Activated T-helper 2 cell treated with anti-CD3 and anti-CD28 coated beads, Interferon-gamma antibody, Interleukin-2, Interleukin-4, amounts not matched to agents 10 μg/mL and 5 μg/mL and 100 μg/mL, durations not matched to agents 14 hours and 24 hours and 36 hours (primary cell): ENCODE measurements around the gene RRAGA. TPM values are rescaled to one million over a fixed set of nuclear protein-coding genes. Genes with fewer than 3 reads are reported as not detected.
"Not testable (repeated sequence)": the region's sequence is repeated elsewhere in the genome, so short reads cannot be mapped to it uniquely, and the experiment has no call there.

Experiments used
- DNase-seq: peaks from one replicate; pipeline ENCODE4 v3.0.0; 2021; ENCODE audit warnings: low spot score
- H3K27ac Mint-ChIP-seq: one replicate; pipeline ENCODE4 v1.8.0; 2021; ENCODE audit warnings: mixed read lengths
- H3K27me3 Mint-ChIP-seq: one replicate; pipeline ENCODE4 v1.8.0; 2021; ENCODE audit warnings: low read depth, mixed read lengths
- H3K36me3 Mint-ChIP-seq: one replicate; pipeline ENCODE4 v1.8.0; 2021; ENCODE audit warnings: low read depth, mixed read lengths
- H3K4me1 Mint-ChIP-seq: one replicate; pipeline ENCODE4 v1.8.0; 2021; ENCODE audit warnings: low read depth, mixed read lengths
- H3K4me3 Mint-ChIP-seq: one replicate; pipeline ENCODE4 v1.8.0; 2021; ENCODE audit warnings: low read depth, mild to moderate bottlenecking, moderate library complexity, mixed read lengths
- H3K9me3 Mint-ChIP-seq: one replicate; pipeline ENCODE4 v1.8.0; 2021; ENCODE audit warnings: mixed read lengths
- intact Hi-C: fragments of 100-400 bp; cut with micrococcal nuclease; formaldehyde crosslinking; loops from one replicate; pipeline ENCODE4 v1.15.1; 2023
- total RNA-seq: library from RNA; stranded (reverse); gene quantifications from 2 replicates; pipeline ENCODE4 v1.2.3, GENCODE V29; 2022

Gene RRAGA, protein sequence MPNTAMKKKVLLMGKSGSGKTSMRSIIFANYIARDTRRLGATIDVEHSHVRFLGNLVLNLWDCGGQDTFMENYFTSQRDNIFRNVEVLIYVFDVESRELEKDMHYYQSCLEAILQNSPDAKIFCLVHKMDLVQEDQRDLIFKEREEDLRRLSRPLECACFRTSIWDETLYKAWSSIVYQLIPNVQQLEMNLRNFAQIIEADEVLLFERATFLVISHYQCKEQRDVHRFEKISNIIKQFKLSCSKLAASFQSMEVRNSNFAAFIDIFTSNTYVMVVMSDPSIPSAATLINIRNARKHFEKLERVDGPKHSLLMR
- 60.8 and 64.6 TPM in 2 replicates for total RNA-seq

DNA sequence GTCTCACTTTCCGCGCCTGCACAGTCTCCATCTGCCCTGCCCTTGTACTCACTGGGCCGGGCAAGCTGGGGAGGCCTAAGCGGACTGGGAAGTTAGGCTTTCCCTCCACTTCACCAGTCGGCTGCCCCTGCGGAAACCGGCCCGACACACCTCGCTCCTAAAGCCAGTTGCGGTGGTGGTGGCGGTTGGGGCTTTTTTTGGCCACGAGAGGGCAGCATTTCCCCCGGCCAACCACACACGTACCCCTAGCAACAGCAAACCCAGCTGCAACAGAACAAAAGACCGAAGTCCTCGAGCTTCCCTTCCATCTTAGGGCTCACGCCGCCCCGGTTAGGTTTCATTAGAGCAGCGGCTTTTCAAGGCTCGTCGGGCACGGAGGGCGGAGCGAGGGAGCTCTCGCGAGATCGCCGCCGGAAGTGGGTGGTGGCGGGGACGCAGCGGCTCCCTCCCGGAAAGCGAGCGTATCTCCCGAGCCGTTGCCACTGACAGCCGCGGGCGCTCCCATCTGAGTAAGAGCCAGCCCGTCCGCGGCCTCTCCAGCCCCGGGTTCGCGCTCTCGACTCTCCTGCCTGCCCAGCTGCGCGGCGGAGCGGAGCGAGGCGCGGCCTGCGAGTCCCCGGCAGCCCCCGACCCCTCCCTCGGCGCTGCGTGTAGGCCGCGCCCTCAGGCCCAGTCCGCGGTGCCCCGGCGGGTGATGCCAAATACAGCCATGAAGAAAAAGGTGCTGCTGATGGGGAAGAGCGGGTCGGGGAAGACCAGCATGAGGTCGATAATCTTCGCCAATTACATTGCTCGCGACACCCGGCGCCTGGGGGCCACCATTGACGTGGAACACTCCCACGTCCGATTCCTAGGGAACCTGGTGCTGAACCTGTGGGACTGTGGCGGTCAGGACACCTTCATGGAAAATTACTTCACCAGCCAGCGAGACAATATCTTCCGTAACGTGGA lies at the start of gene RRAGA:
Gene RRAGA (plus strand): TSS at position 462 of the 951 bp plus-strand sequence. CDS start 233 bp downstream, at position 695.
- Mint-ChIP-seq H3K27ac (peak within 1 kb of the TSS; percentile 95), H3K4me3 (peak within 1 kb of the TSS; percentile 96), H3K4me1 (peaks cover 39% of the 10 kb centered on the region), H3K9me3 (no peaks in the 10 kb centered on the region), H3K27me3 (no peaks in the 10 kb centered on the region), H3K36me3 (peaks cover 36% of the 10 kb centered on the region)
- DNase-seq: peak; percentile 94
- intact Hi-C loops: loop anchor here (1.0 to 2.0 kb wide), 8 partner anchors 53 to 408 kb away; partner anchors contain the start of genes DENND4C, HAUS6, PLIN2 and RPS6

DNA sequence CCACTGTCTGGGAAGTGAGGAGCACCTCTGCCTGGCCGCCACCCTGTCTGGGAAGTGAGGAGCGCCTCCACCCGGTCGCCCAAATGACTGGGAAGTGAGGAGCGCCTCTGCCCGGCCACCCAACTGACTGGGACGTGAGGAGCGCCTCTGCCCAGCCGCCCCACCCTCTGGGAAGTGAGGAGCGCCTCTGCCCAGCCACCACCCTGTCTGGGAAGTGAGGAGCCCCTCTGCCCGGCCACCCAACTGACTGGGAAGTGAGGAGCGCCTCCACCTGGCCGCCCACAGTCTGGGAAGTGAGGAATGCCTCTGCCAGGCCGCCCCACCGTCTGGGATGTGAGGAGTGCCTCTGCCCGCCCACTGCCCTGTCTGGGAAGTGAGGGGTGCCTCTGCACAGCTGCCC lies 49.1 kb upstream of the RRAGA start:
- Mint-ChIP-seq H3K4me1 (no peaks in the 10 kb centered on the region), H3K9me3 (peaks cover 4% of the 10 kb centered on the region), H3K27ac (no peak overlapping the region), H3K36me3 (no peaks in the 10 kb centered on the region), H3K27me3 (no peaks in the 10 kb centered on the region), H3K4me3 (no peak overlapping the region)
- intact Hi-C loops: no loop called here
- no peak for DNase-seq

DNA sequence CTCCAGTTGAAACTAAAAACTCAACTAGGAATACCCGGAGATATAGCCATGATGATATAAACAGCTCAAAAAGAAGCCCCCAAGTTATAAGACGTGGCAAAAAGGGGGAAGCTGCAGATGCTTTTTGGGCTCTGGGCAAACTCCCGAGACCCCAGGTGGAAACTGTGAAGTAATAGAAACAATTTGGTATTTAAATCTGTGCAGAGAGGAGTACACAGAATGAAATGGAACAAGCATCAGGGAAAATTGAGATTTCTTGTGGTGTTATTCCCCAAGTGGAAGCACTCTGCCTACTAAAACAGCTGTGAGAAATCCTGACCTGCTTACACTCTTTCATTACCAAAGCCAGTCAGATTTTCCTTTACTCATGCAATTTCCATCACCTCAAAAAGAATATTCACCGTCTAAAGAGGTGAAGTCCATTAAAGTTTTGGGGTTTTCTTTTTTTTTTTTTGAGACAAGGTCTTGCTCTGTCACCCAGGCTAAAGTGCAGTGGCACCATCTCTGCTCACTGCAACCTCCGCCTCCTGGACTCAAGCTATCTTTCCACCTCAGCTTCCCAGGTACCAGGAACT lies 39.7 kb upstream of the RRAGA start:
- Mint-ChIP-seq H3K36me3 (no peaks in the 10 kb centered on the region), H3K4me1 (no peaks in the 10 kb centered on the region), H3K27ac (no peak overlapping the region), H3K4me3 (no peak overlapping the region), H3K9me3 (no peaks in the 10 kb centered on the region), H3K27me3 (peaks cover 10% of the 10 kb centered on the region)
- intact Hi-C loops: no loop called here
- no peak for DNase-seq

DNA sequence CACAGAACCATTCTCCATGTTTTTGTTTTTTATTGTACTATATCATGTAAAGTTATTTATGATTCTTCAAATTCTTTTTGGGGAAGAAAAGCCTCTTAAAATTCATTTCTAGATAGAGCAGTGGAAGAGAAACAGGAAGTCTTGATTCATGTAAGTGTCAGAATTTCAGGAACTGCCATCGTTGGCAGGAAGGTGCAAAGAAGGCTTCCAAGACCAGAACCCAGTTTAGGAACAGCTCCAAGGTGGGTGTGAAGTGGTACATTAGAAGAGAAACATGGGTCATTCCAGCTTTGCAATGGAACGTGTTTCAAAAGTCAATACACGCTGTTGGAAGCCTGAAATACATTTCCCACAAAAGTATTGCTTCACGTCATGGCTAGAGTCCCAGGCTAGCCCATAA lies 31.0 kb upstream of the RRAGA start:
- Mint-ChIP-seq H3K9me3 (no peaks in the 10 kb centered on the region), H3K27me3 (peaks cover 2% of the 10 kb centered on the region), H3K4me3 (no peak overlapping the region), H3K36me3 (no peaks in the 10 kb centered on the region), H3K27ac (no peak overlapping the region), H3K4me1 (peaks cover 2% of the 10 kb centered on the region)
- intact Hi-C loops: no loop called here
- no peak for DNase-seq

GRCh38 chr9:19020886-19021455 lies 28.3 kb upstream of the RRAGA start:
- no peaks in the 10 kb centered on the region for H3K9me3 Mint-ChIP-seq
- H3K4me3 Mint-ChIP-seq: no peak overlapping the region
- H3K36me3 Mint-ChIP-seq: no peaks in the 10 kb centered on the region
- H3K4me1 Mint-ChIP-seq: peaks cover 2% of the 10 kb centered on the region
- no peak overlapping the region for H3K27ac Mint-ChIP-seq
- peaks cover 15% of the 10 kb centered on the region for H3K27me3 Mint-ChIP-seq
- DNase-seq: no peak
- intact Hi-C loops: loop anchor here (10.0 kb wide), 1 partner anchor 1206 kb away; no protein-coding TSS in a partner anchor

DNA sequence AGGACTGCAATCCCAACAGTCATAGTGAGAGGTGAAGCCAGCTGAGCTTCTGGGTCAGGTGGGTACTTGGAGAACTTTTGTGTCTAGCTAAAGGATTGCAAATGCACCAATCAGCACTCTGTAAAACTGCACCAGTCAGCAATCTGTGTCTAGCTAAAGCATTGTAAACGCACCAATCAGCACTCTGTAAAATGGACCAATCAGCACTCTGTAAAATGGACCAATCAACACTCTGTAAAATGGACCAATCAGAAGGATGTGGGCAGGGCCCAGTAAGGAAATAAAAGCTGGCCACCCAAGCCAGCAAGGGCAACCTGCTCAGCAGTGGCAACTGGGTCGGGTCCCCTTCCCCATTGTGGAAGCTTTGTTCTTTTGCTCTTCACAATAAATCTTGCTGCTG lies 27.6 kb upstream of the RRAGA start:
- intact Hi-C loops: loop anchor here (10.0 kb wide), 1 partner anchor 1207 kb away; no protein-coding TSS in a partner anchor
- not testable (repeated sequence) for H3K4me1 Mint-ChIP-seq, DNase-seq, H3K27ac Mint-ChIP-seq, H3K36me3 Mint-ChIP-seq, H3K4me3 Mint-ChIP-seq, H3K9me3 Mint-ChIP-seq
- peaks cover 15% of the 10 kb centered on the region for H3K27me3 Mint-ChIP-seq

- H3K36me3 Mint-ChIP-seq: no peaks in the 10 kb centered on the region
- peaks cover 9% of the 10 kb centered on the region for H3K4me1 Mint-ChIP-seq
- no peak overlapping the region for H3K4me3 Mint-ChIP-seq
- H3K27me3 Mint-ChIP-seq: peaks cover 15% of the 10 kb centered on the region
- H3K27ac Mint-ChIP-seq: no peak overlapping the region
- no peak for DNase-seq
- intact Hi-C loops: loop anchor here (10.0 kb wide), 1 partner anchor 1207 kb away; no protein-coding TSS in a partner anchor
- H3K9me3 Mint-ChIP-seq: no peaks in the 10 kb centered on the region
Measured at GRCh38 chr9:19022206-19022605, 27.0 kb upstream of the RRAGA start.

DNA sequence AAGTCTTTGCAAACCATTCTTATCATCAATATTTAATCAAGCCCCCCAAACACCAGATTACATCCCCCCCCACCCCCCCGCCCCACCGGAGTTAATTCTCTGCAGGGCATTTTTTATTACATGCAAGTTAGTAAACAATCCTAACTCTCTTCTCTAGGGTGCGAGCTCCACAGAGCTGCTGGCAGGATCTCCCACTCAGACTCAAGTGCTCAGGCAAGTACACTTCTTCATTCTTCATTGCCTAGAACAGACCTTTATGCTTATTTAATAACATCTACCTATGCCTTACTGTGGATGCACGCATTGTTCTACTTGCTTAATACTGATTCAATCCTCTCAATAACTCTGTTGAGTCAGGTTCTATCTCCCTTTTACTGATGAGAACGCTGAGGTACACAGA lies 26.1 kb upstream of the RRAGA start:
- Mint-ChIP-seq H3K36me3 (no peaks in the 10 kb centered on the region), H3K9me3 (no peaks in the 10 kb centered on the region), H3K27me3 (peaks cover 15% of the 10 kb centered on the region), H3K27ac (no peak overlapping the region), H3K4me1 (peaks cover 9% of the 10 kb centered on the region), H3K4me3 (no peak overlapping the region)
- intact Hi-C loops: loop anchor here (10.0 kb wide), 1 partner anchor 1208 kb away; no protein-coding TSS in a partner anchor
- DNase-seq: no peak

- no peaks in the 10 kb centered on the region for H3K9me3 Mint-ChIP-seq
- no peaks in the 10 kb centered on the region for H3K36me3 Mint-ChIP-seq
- H3K27me3 Mint-ChIP-seq: peaks cover 21% of the 10 kb centered on the region
- intact Hi-C loops: loop anchor here (5.0 to 10.0 kb wide), 2 partner anchors 579 to 1212 kb away; no protein-coding TSS in a partner anchor
- DNase-seq: no peak
- H3K4me3 Mint-ChIP-seq: no peak overlapping the region
- no peak overlapping the region for H3K27ac Mint-ChIP-seq
- H3K4me1 Mint-ChIP-seq: peaks cover 10% of the 10 kb centered on the region
Measured at GRCh38 chr9:19026375-19026774, 22.9 kb upstream of the RRAGA start.

DNA sequence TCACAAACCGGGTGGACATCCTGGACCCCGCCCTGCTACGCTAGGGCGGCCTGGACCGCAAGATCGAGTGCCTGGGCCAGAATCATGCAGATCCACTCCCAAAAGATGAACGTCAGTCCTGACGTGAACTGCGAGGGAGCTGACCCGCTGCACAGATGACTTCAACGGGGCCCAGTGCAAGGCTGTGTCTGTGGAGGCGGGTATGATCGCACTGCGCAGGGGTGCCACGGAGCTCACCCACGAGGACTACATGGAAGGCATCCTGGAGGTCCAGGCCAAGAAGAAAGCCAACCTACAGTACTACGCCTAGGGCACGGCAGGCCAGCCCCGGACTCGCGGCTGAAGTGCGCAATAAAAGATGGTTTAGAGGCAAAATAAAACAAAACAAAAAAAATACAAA lies 21.4 kb upstream of the RRAGA start:
- no peak for DNase-seq
- intact Hi-C loops: loop anchor here (5.0 to 10.0 kb wide), 2 partner anchors 581 to 1213 kb away; no protein-coding TSS in a partner anchor
- no peaks in the 10 kb centered on the region for H3K9me3 Mint-ChIP-seq
- H3K27me3 Mint-ChIP-seq: peaks cover 21% of the 10 kb centered on the region
- no peak overlapping the region for H3K4me3 Mint-ChIP-seq
- H3K4me1 Mint-ChIP-seq: peaks cover 10% of the 10 kb centered on the region
- H3K36me3 Mint-ChIP-seq: no peaks in the 10 kb centered on the region
- no peak overlapping the region for H3K27ac Mint-ChIP-seq

DNA sequence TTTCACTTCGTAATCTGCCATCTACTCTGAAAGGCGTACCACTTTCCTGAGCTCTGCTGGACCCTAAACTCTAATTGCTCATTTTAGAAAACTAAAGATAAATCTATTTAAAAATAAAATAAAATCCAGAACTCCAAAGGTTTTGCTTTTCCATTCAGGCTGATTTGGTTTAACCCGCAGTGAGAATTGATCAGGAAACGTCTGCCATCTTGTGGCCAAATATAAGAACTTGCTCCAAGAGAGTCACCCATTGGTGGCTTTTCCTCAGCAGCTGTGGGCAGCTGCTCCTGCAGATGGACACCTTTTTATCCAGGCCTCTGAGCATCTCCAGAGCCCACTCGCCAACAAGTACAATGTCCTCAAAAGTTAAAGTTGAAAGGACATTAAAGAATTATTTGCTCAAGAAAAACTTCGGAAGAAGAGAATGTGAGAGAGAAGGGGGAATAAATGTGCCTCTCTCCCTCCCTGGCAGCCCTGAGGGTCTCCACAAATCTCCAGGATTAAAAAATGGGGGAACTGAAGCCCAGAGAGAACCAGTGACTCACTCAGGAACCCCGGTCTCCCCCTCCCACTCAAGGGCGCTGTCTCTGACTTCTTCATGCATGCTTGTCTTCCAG lies 20.3 kb upstream of the RRAGA start:
- intact Hi-C loops: loop anchor here (1.0 to 10.0 kb wide), 3 partner anchors 582 to 1214 kb away; no protein-coding TSS in a partner anchor

DNA sequence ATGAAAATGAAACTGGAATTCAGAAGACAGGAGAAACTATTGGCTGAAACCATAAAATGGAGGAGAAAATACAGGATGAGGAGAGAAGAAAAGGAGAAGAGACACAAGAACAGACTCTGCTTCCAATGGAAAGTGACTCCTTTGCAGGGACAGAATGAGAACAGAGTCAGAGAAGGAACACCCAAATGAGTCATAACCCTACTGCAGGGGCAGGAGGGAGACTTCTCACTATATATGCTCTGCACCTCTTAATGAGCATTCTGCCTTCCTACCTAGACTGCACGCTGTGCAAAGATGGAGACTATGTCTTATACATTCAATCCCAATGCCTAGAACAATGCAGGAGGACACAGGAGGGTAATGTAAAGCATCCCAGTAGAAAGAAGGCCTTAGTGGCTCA lies 18.3 kb upstream of the RRAGA start:
- H3K4me1 Mint-ChIP-seq: peaks cover 10% of the 10 kb centered on the region
- H3K27me3 Mint-ChIP-seq: peaks cover 13% of the 10 kb centered on the region
- no peaks in the 10 kb centered on the region for H3K9me3 Mint-ChIP-seq
- DNase-seq: no peak
- no peak overlapping the region for H3K4me3 Mint-ChIP-seq
- no peaks in the 10 kb centered on the region for H3K36me3 Mint-ChIP-seq
- no peak overlapping the region for H3K27ac Mint-ChIP-seq
- intact Hi-C loops: no loop called here

More for the DNA sequence above, 20.3 kb upstream of the RRAGA start:
- Mint-ChIP-seq H3K27me3 (peaks cover 15% of the 10 kb centered on the region), H3K9me3 (no peaks in the 10 kb centered on the region), H3K4me3 (no peak overlapping the region), H3K4me1 (peaks cover 10% of the 10 kb centered on the region), H3K27ac (no peak overlapping the region), H3K36me3 (no peaks in the 10 kb centered on the region)
- no peak for DNase-seq
